NCI-H82 (cell line): Measurements from ENCODE around the gene ENO4.

Source experiments
- DNase-seq: peaks from one replicate; lab custom pipeline; 2025; lab: John Stamatoyannopoulos, UW

The ENO4 gene

GRCh38 chr10:116849248-116850057, at the start of gene ENO4:
Gene ENO4, plus strand, starts transcription at chr10:116849499. Its CDS starts 68 bp downstream, at chr10:116849567.
- peak; percentile 77 for DNase-seq

GRCh38 chr10:116800286-116800929, 48.9 kb upstream of the ENO4 start:
- no peak for DNase-seq

DNA sequence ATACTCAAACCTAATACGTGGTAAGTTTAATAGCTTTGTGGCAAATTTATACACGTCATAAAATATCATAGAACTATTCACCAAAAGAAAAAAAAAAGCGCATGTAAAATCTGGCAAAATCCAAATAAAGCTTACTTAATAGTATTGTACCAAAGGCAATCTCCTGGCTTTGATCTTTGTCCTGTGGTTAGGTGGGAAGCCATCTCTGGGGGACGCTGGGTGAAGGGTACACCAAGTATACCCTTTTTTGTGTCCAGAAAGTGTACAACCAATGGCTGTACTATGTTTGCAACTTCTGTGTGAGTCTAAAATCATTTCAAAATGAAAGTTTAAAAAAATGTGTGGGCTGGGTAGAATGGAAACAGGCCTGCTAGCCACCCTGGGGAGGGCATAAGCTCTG, 47.6 kb upstream of the ENO4 start:
- DNase-seq: no peak

GRCh38 chr10:116802474-116802873, 46.8 kb upstream of the ENO4 start:
- no peak for DNase-seq

- DNase-seq: no peak
Observed at GRCh38 chr10:116802876-116803275, 46.4 kb upstream of the ENO4 start.

DNA sequence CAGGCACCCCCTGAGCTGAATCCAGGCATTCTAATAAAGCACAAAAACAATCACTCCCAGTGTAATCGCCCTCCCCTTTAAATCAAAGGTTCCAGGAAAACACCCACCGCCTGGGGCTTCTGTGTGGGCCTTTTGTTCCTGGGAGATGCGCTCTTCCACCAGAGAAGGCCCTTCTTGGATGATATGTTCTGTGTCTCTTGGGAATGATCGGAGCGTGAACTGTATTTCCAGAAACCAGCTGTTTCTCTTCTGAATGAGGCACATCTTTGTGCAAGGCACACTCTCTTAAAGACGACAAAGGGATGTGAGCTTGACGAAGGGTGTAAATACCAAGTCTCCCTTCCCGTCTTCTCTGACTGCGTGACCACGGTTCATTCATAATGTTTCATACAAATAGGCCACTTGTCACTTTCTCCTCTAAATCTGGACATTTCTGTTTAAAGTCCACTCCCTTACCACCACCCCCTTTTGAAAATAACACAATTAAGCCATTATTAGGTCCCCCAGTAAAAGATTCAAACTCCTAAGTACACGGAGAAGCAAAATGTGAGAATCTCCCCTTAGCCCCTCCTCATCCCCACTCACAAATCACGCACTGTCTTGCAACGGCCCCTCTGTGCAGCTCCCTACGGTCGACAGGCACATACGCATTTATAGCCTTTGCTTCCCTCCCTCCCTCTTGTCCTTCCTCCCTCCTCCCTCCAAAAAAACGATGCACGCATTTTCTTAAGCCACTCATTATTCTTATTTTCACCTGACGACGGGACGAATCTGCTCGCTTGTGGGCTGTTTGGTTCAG, 45.6 kb upstream of the ENO4 start:
- no peak for DNase-seq

DNA sequence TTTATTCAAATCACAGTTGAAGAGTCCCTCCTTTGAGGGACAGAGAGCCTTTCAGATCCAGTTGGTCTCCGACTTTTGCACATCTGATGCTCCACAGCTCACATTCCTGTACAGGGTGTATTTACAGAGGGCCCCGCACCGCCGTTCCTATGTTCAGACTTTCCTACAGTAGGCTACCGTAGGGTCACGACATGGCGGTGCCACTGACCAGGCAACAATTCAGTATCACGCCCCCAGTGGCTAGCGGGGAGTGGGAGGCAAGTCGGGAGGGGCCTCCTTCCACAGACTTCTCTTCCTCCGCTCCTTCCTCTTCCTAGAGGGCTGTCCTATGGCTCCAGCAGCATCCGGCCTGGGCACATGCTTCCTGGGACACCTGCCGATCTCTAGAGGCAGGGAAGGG, 40.6 kb upstream of the ENO4 start:
- no peak for DNase-seq

DNA sequence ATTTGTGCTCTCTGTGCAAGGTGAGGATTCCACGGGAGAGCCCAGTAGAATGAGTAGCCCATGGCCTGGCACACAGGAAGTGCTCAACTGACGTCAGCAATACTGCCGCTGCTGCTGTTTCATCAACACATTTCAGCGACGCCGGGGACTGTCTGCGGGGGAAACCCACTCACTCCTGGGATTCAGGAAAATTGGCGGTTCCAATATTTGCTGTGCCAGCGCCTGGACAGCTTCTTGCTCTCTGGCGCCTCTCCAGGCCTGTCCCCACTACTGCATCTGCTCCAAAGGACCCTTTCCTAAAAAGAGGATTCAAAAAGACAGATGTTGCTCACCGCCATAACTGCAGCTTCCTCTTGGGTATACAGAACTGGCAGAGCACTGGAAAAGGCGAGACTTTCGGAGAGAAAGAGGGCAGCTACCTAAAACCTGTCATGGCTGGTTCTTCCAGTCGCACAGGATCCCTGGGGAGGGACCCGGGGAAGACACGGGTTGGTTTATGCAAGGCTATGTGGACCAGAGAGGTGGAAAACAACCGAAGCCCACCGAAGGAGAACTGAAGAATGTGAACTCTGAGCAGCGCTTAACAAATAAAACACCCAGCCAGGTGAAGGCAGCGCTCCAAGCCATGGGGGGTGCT, 39.7 kb upstream of the ENO4 start:
- peak; percentile 72 for DNase-seq

- no peak for DNase-seq
Observed at GRCh38 chr10:116810120-116810500, 39.2 kb upstream of the ENO4 start.

- no peak for DNase-seq
Observed at GRCh38 chr10:116810895-116811294, 38.4 kb upstream of the ENO4 start.

DNA sequence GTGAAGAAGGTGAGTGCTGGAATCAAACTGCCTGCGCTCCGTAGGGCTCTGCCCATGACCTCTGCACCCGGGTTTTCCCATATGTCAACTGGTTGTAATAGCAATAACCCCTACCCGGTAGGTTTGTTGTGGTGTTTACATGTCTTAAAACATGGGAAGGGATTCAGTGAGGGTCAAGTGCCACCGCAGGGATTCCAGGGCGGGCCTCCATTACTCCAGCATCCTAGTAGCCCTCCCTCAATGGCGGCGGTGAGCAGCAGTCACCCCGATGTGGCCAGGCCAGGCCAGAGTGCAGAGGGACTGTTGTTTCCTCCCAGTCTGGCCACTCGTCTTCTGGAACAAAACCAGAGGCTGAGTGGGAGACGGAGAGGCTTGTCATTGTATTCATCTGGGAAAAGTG, 37.6 kb upstream of the ENO4 start:
- no peak for DNase-seq

- no peak for DNase-seq
Observed at GRCh38 chr10:116815641-116816415, 33.5 kb upstream of the ENO4 start.

- DNase-seq: no peak
Observed at GRCh38 chr10:116817178-116817577, 32.1 kb upstream of the ENO4 start.

- DNase-seq: no peak
Observed at GRCh38 chr10:116817780-116818343, 31.4 kb upstream of the ENO4 start.

DNA sequence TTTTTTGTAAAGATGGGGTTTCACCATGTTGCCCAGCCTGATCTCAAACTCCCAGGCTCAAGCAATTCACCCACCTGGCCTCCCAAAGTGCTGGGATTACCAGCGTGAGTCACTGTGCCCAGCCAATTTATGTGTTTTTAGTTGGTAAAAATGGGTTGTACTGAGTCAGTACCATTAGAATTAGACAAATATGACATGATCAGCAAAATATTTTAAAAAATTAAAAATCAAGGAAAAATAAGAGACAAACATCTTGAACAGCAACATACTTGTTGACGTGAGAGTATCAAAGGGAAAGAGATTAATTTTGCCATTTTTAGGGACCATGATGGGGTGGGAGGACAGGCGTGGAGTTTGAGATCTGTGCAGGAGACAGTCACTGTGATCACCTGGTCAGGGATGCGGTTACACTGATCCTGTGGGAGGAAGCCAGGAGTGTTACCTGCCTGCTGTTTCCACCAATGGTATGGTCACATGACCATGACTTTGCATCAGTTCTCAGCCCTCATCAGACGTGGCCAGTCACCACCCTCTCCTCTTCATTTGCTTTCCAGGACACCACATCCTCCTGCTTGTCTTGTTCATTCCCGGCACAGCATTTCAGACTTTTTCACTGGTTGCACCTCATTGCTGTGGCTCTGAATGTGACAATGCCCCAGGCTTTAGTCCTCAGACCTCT, 29.2 kb upstream of the ENO4 start:
- DNase-seq: no peak

DNA sequence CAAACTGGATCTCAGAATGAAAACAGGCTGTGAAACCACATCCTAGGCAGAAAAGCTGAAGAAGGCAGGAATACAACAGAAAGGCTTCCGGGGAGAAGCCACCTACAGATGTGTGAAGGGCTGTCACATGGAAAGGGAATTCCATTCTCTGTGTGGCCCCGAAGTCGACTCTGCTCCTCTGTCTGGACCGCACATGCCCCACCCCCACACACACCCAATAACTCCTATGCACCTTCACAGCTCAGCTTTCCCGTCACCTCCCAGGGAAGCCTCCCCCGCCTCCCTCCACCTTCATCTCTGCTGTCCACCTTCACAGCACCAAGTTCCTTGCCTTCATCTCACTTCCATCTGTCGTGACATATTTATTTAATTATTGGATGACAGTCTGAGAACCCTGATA, 23.4 kb upstream of the ENO4 start:
- DNase-seq: no peak

- no peak for DNase-seq
Observed at GRCh38 chr10:116826803-116827202, 22.5 kb upstream of the ENO4 start.

GRCh38 chr10:116827214-116827671, 22.1 kb upstream of the ENO4 start:
- no peak for DNase-seq

- no peak for DNase-seq
Observed at GRCh38 chr10:116828116-116828515, 21.2 kb upstream of the ENO4 start.

DNA sequence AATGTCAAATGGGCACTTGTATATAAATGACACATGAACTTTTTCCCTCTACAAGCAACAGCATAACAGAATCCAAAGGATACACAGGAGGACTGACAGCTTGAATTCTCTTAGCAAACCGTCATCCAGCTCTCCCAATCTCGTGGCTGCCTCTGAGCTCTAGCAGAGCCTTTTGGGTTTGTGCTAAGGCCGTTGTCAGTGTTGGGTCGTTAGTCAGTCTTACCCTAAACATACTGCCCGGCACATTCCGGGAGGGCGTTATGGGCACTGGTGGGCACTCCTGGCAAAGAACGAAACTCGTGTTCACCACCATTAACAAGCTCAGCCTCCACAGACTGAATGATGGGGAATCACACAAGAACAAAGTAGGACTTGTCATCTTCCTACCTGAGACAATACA, 19.6 kb upstream of the ENO4 start:
- no peak for DNase-seq

DNA sequence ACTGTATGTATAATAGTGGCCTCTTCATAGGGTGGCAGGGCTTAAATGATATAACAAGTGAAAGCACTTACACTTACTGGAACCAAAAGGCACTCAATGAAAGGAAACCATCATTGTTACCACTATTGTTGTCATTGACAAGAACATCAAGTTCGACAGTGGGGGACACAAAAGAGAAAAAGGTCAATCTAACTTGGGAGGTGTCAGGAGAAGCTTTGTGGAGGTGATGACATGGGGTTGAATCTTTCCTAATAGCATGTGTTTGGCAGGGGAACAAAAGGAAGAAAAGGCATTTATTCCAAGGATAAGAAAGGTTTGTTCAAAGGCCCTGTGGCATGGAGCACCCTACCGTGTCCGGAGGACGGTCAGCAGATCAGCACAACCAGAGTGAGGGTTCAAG, 18.2 kb upstream of the ENO4 start:
- DNase-seq: no peak
